Activated T-cell treated with anti-CD3 and anti-CD28 coated beads, Interleukin-2, amount 50 U/mL, for 24 hours (primary cell): ENCODE results near the gene CNOT9.
"Not testable (repeated sequence)": the region's sequence is repeated elsewhere in the genome, so short reads cannot be mapped to it uniquely, and the experiment has no call there.

ENCODE experiments used
- DNase-seq: peaks from one replicate; pipeline ENCODE4 v3.0.0-alpha.2; 2020
- H3K27ac Mint-ChIP-seq: 2 replicates; pipeline ENCODE4 v1.8.0; 2020; ENCODE audit warnings: mild to moderate bottlenecking, mixed read lengths
- H3K27me3 Mint-ChIP-seq: 2 replicates; pipeline ENCODE4 v1.8.0; 2020; ENCODE audit warnings: mixed read lengths
- H3K36me3 Mint-ChIP-seq: 2 replicates; pipeline ENCODE4 v1.8.0; 2020; ENCODE audit warnings: low read depth, mixed read lengths
- H3K4me1 Mint-ChIP-seq: 2 replicates; pipeline ENCODE4 v1.8.0; 2020; ENCODE audit warnings: low read depth, mixed read lengths
- H3K4me3 Mint-ChIP-seq: 2 replicates; pipeline ENCODE4 v1.8.0; 2020; ENCODE audit warnings: mild to moderate bottlenecking, moderate library complexity, mixed read lengths
- H3K9me3 Mint-ChIP-seq: 2 replicates; pipeline ENCODE4 v1.8.0; 2020; ENCODE audit warnings: mixed read lengths

The CNOT9 gene

DNA sequence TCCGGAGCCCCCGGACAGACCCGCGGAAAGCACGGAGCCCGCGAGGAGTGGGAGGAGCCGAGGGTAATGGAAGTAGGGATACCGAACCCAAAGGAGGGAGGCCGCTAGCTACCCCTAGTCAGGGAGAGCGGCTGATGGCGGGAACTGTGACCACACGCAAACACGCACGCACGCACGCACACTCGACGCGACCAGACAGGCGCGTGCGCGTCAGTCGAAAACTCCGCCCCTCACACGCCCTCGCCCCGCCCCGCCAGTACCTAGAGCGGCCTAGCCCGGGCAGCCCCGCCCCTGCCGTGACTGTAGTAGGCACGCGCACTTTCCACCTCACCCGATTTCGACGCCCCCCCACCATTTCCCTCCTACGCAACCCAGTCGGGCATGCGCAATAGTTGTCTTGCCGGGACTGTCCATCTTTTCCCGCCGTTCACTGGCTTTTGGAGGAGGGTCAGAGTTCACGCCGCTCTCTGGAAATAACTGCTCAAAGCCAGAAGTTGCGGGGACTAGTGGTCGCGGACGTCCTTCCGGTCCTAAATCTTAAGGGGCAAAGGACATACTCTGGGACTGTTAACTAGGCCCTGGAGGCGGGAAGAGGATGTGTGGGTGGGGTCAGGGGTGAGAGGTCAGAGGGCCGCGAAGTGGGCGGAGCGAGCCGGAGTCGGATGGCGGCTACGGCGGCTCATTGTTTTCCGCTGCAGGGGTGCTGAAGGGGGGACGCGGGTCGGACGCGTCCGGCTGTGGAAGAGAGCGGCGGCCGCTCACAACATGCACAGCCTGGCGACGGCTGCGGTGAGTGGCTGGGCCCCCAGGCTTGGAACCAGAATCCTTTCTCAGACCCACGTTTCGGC is at the start of gene CNOT9, which contains the start of gene USP37:
Gene CNOT9, plus strand, starts transcription at position 650 of the 848 bp plus-strand sequence. Its CDS starts 116 bp downstream, at position 766.
Gene USP37, minus strand, starts transcription at position 162 of the 848 bp plus-strand sequence. CDS start 9,698 bp downstream, outside the sequence.
- Mint-ChIP-seq H3K27ac (peak within 1 kb of the TSS; percentile 100), H3K4me3 (peak within 1 kb of the TSS; percentile 94), H3K36me3 (peaks cover 93% of the 10 kb centered on the region), H3K27me3 (no peaks in the 10 kb centered on the region), H3K4me1 (peaks cover 55% of the 10 kb centered on the region), H3K9me3 (no peaks in the 10 kb centered on the region)
- peak; percentile 100 for DNase-seq

GRCh38 chr2:218518876-218519275 is 49.8 kb upstream of the CNOT9 start:
- no peak overlapping the region for H3K4me3 Mint-ChIP-seq
- no peak for DNase-seq
- H3K27ac Mint-ChIP-seq = no peak overlapping the region
- peaks cover 86% of the 10 kb centered on the region for H3K36me3 Mint-ChIP-seq
- no peaks in the 10 kb centered on the region for H3K9me3 Mint-ChIP-seq
- peaks cover 31% of the 10 kb centered on the region for H3K4me1 Mint-ChIP-seq
- no peaks in the 10 kb centered on the region for H3K27me3 Mint-ChIP-seq

DNA sequence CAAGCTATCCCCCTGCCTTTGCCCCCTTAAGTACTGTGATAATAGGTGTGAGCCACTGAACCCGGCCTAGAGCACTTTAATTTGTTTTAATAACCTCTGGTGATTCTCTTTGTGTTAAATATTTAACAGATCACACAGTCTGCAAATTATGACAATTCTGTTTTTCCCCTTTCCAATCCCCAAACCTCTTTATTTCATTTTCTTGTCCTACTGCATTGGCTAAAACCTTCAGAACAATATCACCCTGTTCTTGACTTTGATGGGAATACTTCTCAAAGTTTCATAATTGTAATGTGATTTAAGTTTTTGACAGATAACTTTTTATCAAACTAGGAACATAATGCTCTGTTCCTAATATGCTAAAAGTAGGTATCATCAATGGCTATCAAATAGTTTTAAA is 45.0 kb upstream of the CNOT9 start:
- Mint-ChIP-seq H3K27me3 (no peaks in the 10 kb centered on the region), H3K9me3 (no peaks in the 10 kb centered on the region), H3K4me3 (no peak overlapping the region), H3K27ac (no peak overlapping the region), H3K36me3 (peaks cover 90% of the 10 kb centered on the region), H3K4me1 (peaks cover 9% of the 10 kb centered on the region)
- no peak for DNase-seq

DNA sequence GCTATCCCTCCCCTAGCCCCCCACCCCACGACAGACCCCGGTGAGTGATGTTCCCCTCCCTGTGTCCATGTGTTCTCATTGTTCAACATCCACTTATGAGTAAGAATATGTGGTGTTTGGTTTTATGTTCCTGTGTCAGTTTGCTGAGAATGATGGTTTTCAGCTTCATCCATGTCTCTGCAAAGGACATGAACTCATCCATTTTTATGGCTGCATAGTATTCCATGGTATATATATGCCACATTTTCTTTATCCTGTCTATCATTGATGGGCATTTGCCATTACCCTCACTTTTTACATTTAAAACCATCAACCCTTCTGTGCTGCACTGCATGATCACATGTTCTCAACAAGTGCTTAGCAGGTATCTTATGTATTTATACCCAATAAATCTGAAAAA is 40.2 kb upstream of the CNOT9 start:
- not testable (repeated sequence) for H3K4me3 Mint-ChIP-seq, H3K27me3 Mint-ChIP-seq, DNase-seq, H3K27ac Mint-ChIP-seq, H3K9me3 Mint-ChIP-seq, H3K4me1 Mint-ChIP-seq
- peaks cover 97% of the 10 kb centered on the region for H3K36me3 Mint-ChIP-seq

DNA sequence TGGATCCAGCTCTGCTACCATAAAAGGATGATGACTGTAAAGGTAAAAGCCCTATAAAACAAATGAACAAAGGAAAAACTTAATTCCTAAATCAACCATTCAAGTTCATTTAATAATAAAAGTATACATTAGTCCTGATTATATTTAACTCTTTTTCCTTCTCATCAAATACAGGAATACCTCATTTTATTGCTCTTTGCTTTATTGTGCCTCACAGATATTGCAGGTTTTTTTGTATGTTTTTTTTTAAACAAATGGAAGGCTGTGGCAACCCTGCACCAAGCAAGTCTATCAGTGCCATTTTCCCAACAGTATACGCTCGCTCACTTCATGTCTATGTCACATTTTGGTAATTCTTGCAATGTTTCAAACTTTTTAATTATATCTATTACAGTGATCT is 38.6 kb upstream of the CNOT9 start:
- Mint-ChIP-seq H3K36me3 (peaks cover 96% of the 10 kb centered on the region), H3K4me1 (no peaks in the 10 kb centered on the region), H3K9me3 (no peaks in the 10 kb centered on the region), H3K27me3 (no peaks in the 10 kb centered on the region), H3K4me3 (no peak overlapping the region), H3K27ac (no peak overlapping the region)
- DNase-seq = no peak

- no peak overlapping the region for H3K4me3 Mint-ChIP-seq
- H3K9me3 Mint-ChIP-seq = no peaks in the 10 kb centered on the region
- H3K27me3 Mint-ChIP-seq = no peaks in the 10 kb centered on the region
- no peak for DNase-seq
- H3K27ac Mint-ChIP-seq = no peak overlapping the region
- H3K36me3 Mint-ChIP-seq = peaks cover 92% of the 10 kb centered on the region
- H3K4me1 Mint-ChIP-seq = no peaks in the 10 kb centered on the region
These were observed 31.7 kb upstream of the CNOT9 start for GRCh38 chr2:218536804-218537494.

- Mint-ChIP-seq H3K9me3 (no peaks in the 10 kb centered on the region), H3K36me3 (peaks cover 88% of the 10 kb centered on the region), H3K4me3 (no peak overlapping the region), H3K27me3 (no peaks in the 10 kb centered on the region), H3K27ac (no peak overlapping the region), H3K4me1 (no peaks in the 10 kb centered on the region)
- no peak for DNase-seq
These were observed 28.6 kb upstream of the CNOT9 start for GRCh38 chr2:218540015-218540414.

DNA sequence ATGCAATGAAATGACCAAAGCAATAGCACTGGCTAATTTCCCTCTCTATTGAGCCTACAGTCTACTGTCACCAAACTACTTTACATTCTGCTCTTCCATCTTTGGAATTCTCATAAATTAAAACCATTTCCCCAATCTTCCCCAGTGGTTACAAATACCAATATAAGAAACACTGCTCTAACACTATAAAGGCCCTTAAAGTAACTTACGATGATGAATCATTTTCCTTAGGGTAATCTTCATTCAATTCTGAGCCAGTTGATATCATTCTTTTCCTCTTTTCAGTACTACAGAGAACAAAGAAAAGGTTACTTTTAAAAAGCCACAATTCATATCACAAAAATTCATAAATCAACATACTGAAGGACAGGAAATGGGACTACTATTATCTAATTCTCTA is 22.6 kb upstream of the CNOT9 start:
- H3K27ac Mint-ChIP-seq = no peak overlapping the region

DNA sequence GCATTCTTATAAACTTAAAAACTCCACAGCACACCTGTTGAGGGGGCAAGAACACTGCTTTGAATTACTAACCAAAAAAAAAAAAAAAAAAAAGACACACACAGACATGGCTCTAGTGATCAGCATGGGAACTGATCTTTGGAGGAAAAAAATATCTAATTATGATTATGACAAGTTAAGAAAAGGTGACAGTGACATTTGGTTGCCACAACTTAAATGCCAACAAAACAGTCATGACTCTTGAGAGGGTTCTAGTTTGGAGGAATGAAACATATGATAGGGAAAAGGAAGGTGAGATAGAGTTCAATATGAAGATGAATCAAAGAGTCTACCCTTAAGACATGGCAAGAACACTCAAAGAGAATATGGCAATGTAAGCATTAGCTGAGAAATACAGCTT is 21.1 kb upstream of the CNOT9 start:
- DNase-seq = no peak
- Mint-ChIP-seq H3K36me3 (peaks cover 82% of the 10 kb centered on the region), H3K27ac (no peak overlapping the region), H3K9me3 (no peaks in the 10 kb centered on the region), H3K4me3 (no peak overlapping the region), H3K27me3 (no peaks in the 10 kb centered on the region), H3K4me1 (peaks cover 3% of the 10 kb centered on the region)

More for the DNA sequence above, 22.6 kb upstream of the CNOT9 start:
- Mint-ChIP-seq H3K27me3 (no peaks in the 10 kb centered on the region), H3K4me3 (no peak overlapping the region), H3K4me1 (peaks cover 2% of the 10 kb centered on the region), H3K36me3 (peaks cover 84% of the 10 kb centered on the region), H3K9me3 (no peaks in the 10 kb centered on the region)
- DNase-seq = no peak

GRCh38 chr2:218547978-218548377 is 20.7 kb upstream of the CNOT9 start:
- Mint-ChIP-seq H3K36me3 (peaks cover 82% of the 10 kb centered on the region), H3K27me3 (no peaks in the 10 kb centered on the region), H3K9me3 (no peaks in the 10 kb centered on the region), H3K27ac (no peak overlapping the region), H3K4me3 (no peak overlapping the region), H3K4me1 (peaks cover 3% of the 10 kb centered on the region)
- DNase-seq = no peak

DNA sequence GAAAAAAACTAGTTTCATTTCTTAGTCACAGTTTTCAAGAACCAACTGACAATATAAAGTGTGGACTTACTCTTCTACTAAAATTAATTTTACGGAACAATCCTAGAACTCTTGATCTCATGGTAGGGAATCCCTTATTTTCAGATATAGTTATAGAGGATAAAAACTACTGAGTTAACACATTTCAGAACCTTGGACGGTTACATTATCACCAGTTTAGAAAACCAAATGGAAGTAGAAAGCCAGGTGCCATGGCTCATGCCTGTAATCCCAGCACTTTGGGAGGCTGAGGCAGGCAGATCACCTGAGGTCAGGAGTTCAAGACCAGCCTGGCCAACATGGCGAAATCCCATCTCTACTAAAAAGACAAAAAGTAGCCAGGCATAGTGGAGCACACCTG is 14.4 kb upstream of the CNOT9 start:
- Mint-ChIP-seq H3K4me1 (peaks cover 13% of the 10 kb centered on the region), H3K36me3 (peaks cover 85% of the 10 kb centered on the region), H3K27ac (peak overlapping the region; percentile 41)
- not testable (repeated sequence) for H3K27me3 Mint-ChIP-seq, H3K9me3 Mint-ChIP-seq, H3K4me3 Mint-ChIP-seq, DNase-seq

GRCh38 chr2:218555527-218555926 is 13.1 kb upstream of the CNOT9 start:
- H3K27me3 Mint-ChIP-seq = no peaks in the 10 kb centered on the region
- H3K4me3 Mint-ChIP-seq = no peak overlapping the region
- H3K36me3 Mint-ChIP-seq = peaks cover 92% of the 10 kb centered on the region
- no peak for DNase-seq
- H3K4me1 Mint-ChIP-seq = peaks cover 13% of the 10 kb centered on the region
- H3K9me3 Mint-ChIP-seq = no peaks in the 10 kb centered on the region
- H3K27ac Mint-ChIP-seq = no peak overlapping the region

DNA sequence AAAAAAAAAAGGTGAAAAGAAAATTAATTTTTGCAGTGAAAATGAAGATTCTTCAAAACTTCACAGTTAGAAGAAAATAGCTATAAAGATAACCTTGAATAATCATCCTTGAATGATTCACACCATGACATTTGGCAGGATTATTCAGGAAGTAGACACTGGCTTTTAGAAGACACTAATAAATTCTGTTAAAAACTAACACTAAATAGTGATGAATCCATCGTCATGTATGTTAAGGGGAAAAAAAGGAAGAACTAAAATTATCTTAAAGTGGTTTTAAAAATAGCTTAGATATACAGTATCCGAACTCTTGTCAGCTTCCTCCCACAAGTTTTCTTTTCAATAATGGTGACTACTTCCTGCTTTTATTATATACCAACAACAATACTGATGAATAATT is 10.7 kb upstream of the CNOT9 start:
- Mint-ChIP-seq H3K27me3 (no peaks in the 10 kb centered on the region), H3K36me3 (peaks cover 92% of the 10 kb centered on the region), H3K27ac (no peak overlapping the region), H3K4me3 (no peak overlapping the region), H3K4me1 (peaks cover 18% of the 10 kb centered on the region), H3K9me3 (no peaks in the 10 kb centered on the region)
- no peak for DNase-seq

- Mint-ChIP-seq H3K9me3 (no peaks in the 10 kb centered on the region), H3K4me3 (no peak overlapping the region), H3K4me1 (peaks cover 26% of the 10 kb centered on the region), H3K36me3 (peaks cover 92% of the 10 kb centered on the region), H3K27me3 (no peaks in the 10 kb centered on the region), H3K27ac (no peak overlapping the region)
- no peak for DNase-seq
These were observed 9.7 kb upstream of the CNOT9 start for GRCh38 chr2:218558986-218559385.

DNA sequence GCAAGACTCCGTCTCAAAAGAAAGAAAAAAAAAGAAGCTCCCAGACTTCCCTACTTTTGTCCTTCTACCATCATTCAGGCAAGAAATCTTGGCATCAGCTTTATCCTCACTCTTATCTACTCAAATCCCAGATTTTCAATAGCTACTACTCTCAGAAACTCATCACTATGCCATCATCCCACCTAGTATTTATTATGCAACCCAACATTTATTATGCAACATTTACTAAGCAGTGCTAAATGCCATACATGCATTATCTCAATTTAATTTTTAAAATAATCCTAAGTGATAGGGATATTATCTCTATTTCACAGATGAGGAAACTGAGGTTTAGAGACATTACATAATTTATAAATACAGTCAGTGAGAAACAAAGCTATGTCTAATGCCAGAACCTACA is 4.6 kb upstream of the CNOT9 start:
- Mint-ChIP-seq H3K9me3 (no peaks in the 10 kb centered on the region), H3K27ac (no peak overlapping the region)
- no peak for DNase-seq

More for the DNA sequence above, 4.6 kb upstream of the CNOT9 start:
- H3K4me1 Mint-ChIP-seq = peaks cover 40% of the 10 kb centered on the region
- H3K4me3 Mint-ChIP-seq = no peak overlapping the region
- H3K27me3 Mint-ChIP-seq = no peaks in the 10 kb centered on the region
- peaks cover 95% of the 10 kb centered on the region for H3K36me3 Mint-ChIP-seq
